ENCODE results near the gene ADAMTS19. TPM values are rescaled to one million over a fixed set of nuclear protein-coding genes. Genes with fewer than 3 reads are reported as not detected.

Gene ADAMTS19
- total RNA-seq, 2 experiments from 2014 or later, result not detected

DNA sequence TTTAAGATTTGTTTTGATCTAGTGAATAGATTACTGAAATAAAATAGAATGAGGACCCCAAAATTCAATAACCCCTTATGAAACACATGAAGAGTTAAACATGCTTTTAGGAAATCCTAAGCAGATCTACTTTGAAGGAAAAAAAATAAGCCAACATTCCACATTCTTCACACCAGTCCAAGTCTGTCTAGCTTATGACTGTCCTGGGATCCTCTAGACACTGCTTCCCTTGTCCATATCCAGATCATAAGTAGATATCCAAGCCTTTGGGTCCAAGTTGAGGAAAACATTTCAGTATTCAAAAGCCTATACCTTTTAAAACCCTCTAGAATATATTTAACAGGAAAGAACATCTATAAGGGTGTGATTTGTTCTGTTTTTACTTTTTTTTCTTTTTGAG lies 228.9 kb downstream of the ADAMTS19 start:
- no peak overlapping the region for H2AFZ ChIP-seq (ENCODE audit: low read length)
- no peak for DNase-seq (ENCODE audit: low spot score)
- ChIA-PET CTCF (ENCODE audit: unreplicated experiment) (no interaction called here), POLR2A (no interaction called here)
- no peak overlapping the region for H3K27ac ChIP-seq (ENCODE audit: low read depth, low read length, poor library complexity, severe bottlenecking)
- H3K79me2 ChIP-seq (ENCODE audit: insufficient read depth, low read depth, low read length), result no peaks in the 10 kb centered on the region
- intact Hi-C loops (cut with micrococcal nuclease; ENCODE audit: unreplicated experiment), result no loop called here
- no peak overlapping the region for H3K4me2 ChIP-seq (ENCODE audit: low read length)
- no TSS peak for BruUV-seq (replicated peaks)
- H3K4me1 ChIP-seq (ENCODE audit: insufficient read depth, low read length, poor library complexity, severe bottlenecking), result no peaks in the 10 kb centered on the region
- H3K9me3 ChIP-seq (ENCODE audit: low read length), result no peaks in the 10 kb centered on the region
- H3K9me2 ChIP-seq (ENCODE audit: insufficient read depth, low read length), result no peaks in the 10 kb centered on the region
- H3K36me3 ChIP-seq (ENCODE audit: insufficient read depth, low read length), result no peaks in the 10 kb centered on the region
- H4K20me1 ChIP-seq (ENCODE audit: insufficient read depth, low read length), result no peaks in the 10 kb centered on the region
- no peak for TF ChIP-seq EZH2phosphoT487 (IDR thresholded peaks at IDR 0.05; ENCODE audit: borderline replicate concordance, low read depth, low read length)
- TF ChIP-seq, protein P1, sequence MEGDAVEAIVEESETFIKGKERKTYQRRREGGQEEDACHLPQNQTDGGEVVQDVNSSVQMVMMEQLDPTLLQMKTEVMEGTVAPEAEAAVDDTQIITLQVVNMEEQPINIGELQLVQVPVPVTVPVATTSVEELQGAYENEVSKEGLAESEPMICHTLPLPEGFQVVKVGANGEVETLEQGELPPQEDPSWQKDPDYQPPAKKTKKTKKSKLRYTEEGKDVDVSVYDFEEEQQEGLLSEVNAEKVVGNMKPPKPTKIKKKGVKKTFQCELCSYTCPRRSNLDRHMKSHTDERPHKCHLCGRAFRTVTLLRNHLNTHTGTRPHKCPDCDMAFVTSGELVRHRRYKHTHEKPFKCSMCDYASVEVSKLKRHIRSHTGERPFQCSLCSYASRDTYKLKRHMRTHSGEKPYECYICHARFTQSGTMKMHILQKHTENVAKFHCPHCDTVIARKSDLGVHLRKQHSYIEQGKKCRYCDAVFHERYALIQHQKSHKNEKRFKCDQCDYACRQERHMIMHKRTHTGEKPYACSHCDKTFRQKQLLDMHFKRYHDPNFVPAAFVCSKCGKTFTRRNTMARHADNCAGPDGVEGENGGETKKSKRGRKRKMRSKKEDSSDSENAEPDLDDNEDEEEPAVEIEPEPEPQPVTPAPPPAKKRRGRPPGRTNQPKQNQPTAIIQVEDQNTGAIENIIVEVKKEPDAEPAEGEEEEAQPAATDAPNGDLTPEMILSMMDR (conservative IDR thresholded peaks at IDR 0.05; ENCODE audit: low read length), result no peak
- H3K4me3 ChIP-seq (ENCODE audit: low read depth, low read length, poor library complexity, severe bottlenecking), result no peak overlapping the region

DNA sequence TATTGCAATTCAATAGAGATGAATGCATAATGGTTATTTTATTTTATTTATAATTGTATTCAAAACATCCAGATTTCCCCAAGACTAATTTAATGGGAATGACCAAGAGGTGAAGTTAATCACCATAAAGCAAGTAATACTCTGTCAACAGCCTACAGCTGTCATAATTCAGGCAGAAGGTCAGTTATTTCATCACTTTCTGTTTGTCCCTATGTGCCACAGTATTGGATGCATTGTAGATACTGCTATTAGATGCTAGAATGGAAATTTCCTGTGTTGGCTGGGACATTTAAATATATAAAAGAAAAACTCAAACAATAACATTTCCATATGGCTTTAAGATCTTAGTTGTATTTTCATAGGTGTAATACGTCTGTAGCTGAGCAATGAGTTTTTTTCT lies 231.1 kb downstream of the ADAMTS19 start:
- Histone ChIP-seq H4K20me1 (ENCODE audit: insufficient read depth, low read length) (no peaks in the 10 kb centered on the region), H3K79me2 (ENCODE audit: insufficient read depth, low read depth, low read length) (no peaks in the 10 kb centered on the region), H3K27ac (ENCODE audit: low read depth, low read length, poor library complexity, severe bottlenecking) (no peak overlapping the region), H2AFZ (ENCODE audit: low read length) (no peak overlapping the region), H3K36me3 (ENCODE audit: insufficient read depth, low read length) (no peaks in the 10 kb centered on the region), H3K4me2 (ENCODE audit: low read length) (no peak overlapping the region), H3K9me3 (ENCODE audit: low read length) (no peaks in the 10 kb centered on the region), H3K4me3 (ENCODE audit: low read depth, low read length, poor library complexity, severe bottlenecking) (no peak overlapping the region), H3K4me1 (ENCODE audit: insufficient read depth, low read length, poor library complexity, severe bottlenecking) (no peaks in the 10 kb centered on the region), H3K9me2 (ENCODE audit: insufficient read depth, low read length) (no peaks in the 10 kb centered on the region)
- CTCF ChIA-PET (ENCODE audit: unreplicated experiment), result no interaction called here
- TF ChIP-seq EZH2phosphoT487 (IDR thresholded peaks at IDR 0.05; ENCODE audit: borderline replicate concordance, low read depth, low read length), result no peak
- TF ChIP-seq, protein P1 (conservative IDR thresholded peaks at IDR 0.05; ENCODE audit: low read length), result no peak
- POLR2A ChIA-PET, result no interaction called here
- intact Hi-C loops (cut with micrococcal nuclease; ENCODE audit: unreplicated experiment), result no loop called here
- DNase-seq (ENCODE audit: low spot score), result no peak
- no TSS peak for BruUV-seq (replicated peaks)

DNA sequence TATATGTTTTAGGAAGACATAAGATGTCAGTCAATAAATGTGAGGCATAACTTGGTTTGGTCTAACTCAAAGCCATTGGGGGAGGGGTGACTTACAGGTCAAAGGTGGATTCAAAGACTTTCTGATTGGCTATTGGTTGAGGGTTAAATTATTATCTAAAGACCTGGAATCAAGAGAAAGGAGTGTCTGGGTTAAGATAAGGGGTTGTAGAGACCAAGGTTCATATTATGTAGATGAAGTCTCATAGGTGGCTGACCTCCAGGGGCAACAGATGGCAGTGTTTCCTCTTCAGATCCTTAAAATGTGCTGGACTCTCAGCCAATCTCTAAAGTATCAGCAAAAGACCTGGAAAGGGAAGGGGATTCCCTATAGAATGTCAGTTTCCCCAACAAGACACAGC lies 236.5 kb downstream of the ADAMTS19 start:
- Histone ChIP-seq H2AFZ (ENCODE audit: low read length) (no peak overlapping the region), H3K9me3 (ENCODE audit: low read length) (no peaks in the 10 kb centered on the region), H3K4me2 (ENCODE audit: low read length) (no peak overlapping the region), H3K36me3 (ENCODE audit: insufficient read depth, low read length) (no peaks in the 10 kb centered on the region), H3K79me2 (ENCODE audit: insufficient read depth, low read depth, low read length) (no peaks in the 10 kb centered on the region), H3K4me1 (ENCODE audit: insufficient read depth, low read length, poor library complexity, severe bottlenecking) (no peaks in the 10 kb centered on the region), H3K9me2 (ENCODE audit: insufficient read depth, low read length) (no peaks in the 10 kb centered on the region), H4K20me1 (ENCODE audit: insufficient read depth, low read length) (no peaks in the 10 kb centered on the region), H3K27ac (ENCODE audit: low read depth, low read length, poor library complexity, severe bottlenecking) (no peak overlapping the region), H3K4me3 (ENCODE audit: low read depth, low read length, poor library complexity, severe bottlenecking) (no peak overlapping the region)
- ChIA-PET CTCF (ENCODE audit: unreplicated experiment) (no interaction called here), POLR2A (no interaction called here)
- no TSS peak for BruUV-seq (replicated peaks)
- no peak for DNase-seq (ENCODE audit: low spot score)
- TF ChIP-seq, protein P1 (conservative IDR thresholded peaks at IDR 0.05; ENCODE audit: low read length), result no peak
- TF ChIP-seq EZH2phosphoT487 (IDR thresholded peaks at IDR 0.05; ENCODE audit: borderline replicate concordance, low read depth, low read length), result no peak
- intact Hi-C loops (cut with micrococcal nuclease; ENCODE audit: unreplicated experiment), result no loop called here
